ENCODE results near the gene MYPN.
"Not testable (repeated sequence)": the region's sequence is repeated elsewhere in the genome, so short reads cannot be mapped to it uniquely, and the experiment has no call there.

MYPN gene

GRCh38 chr10:68154211-68154497, 44.9 kb downstream of the MYPN start:
- no peak for TF ChIP-seq TARDBP (IDR thresholded peaks at IDR 0.05)
- no peak for TF ChIP-seq PKNOX1 (IDR thresholded peaks at IDR 0.05)
- TF ChIP-seq SP1 (IDR thresholded peaks at IDR 0.05): no peak
- no peak for TF ChIP-seq SUZ12 (IDR thresholded peaks at IDR 0.05)
- TF ChIP-seq FOXM1 (IDR thresholded peaks at IDR 0.05; ENCODE audit: borderline replicate concordance): no peak
- no peak for TF ChIP-seq NFRKB (IDR thresholded peaks at IDR 0.05)
- TF ChIP-seq LEF1 (IDR thresholded peaks at IDR 0.05; ENCODE audit: borderline replicate concordance): no peak
- no peak for TF ChIP-seq HDGF (IDR thresholded peaks at IDR 0.05; ENCODE audit: borderline replicate concordance)
- no peak for TF ChIP-seq FOXA1 (IDR thresholded peaks at IDR 0.05)
- TF ChIP-seq FOXK2 (IDR thresholded peaks at IDR 0.05): no peak
- no peak for TF ChIP-seq ZNF384 (IDR thresholded peaks at IDR 0.05)
- no peak for TF ChIP-seq BHLHE40 (IDR thresholded peaks at IDR 0.05; ENCODE audit: borderline replicate concordance)
- TF ChIP-seq ELF4 (IDR thresholded peaks at IDR 0.05): no peak
- TF ChIP-seq CTBP1 (IDR thresholded peaks at IDR 0.05; ENCODE audit: borderline replicate concordance): no peak
- TF ChIP-seq ARNT (IDR thresholded peaks at IDR 0.05): no peak
- TF ChIP-seq L3MBTL2 (conservative IDR thresholded peaks at IDR 0.05): no peak
- no peak for DNase-seq (ENCODE audit: extremely low spot score)
- POLR2A ChIA-PET: no interaction called here
- CTCF ChIA-PET: interaction anchor here (0.6 to 2.3 kb wide), 4 partner anchors 71 to 366 kb away, joined by 3 to 12 read pairs (median 4); no protein-coding TSS in a partner anchor

- DNase-seq (ENCODE audit: extremely low spot score): no peak
- ChIA-PET CTCF (interaction anchor here (0.6 to 2.3 kb wide), 15 partner anchors 11 to 367 kb away, joined by 3 to 12 read pairs (median 3); partner anchors contain the start of gene DNAJC12), POLR2A (no interaction called here)
Measured at GRCh38 chr10:68155615-68156210, 46.4 kb downstream of the MYPN start.

GRCh38 chr10:68156373-68157185, 47.3 kb downstream of the MYPN start:
- POLR2A ChIA-PET: no interaction called here
- peak; percentile 48 for DNase-seq (ENCODE audit: extremely low spot score)

More at GRCh38 chr10:68155615-68156210, 46.4 kb downstream of the MYPN start:
- TF ChIP-seq ELF4 (IDR thresholded peaks at IDR 0.05) (no peak), SUZ12 (IDR thresholded peaks at IDR 0.05) (no peak), FOXA1 (IDR thresholded peaks at IDR 0.05) (no peak), L3MBTL2 (conservative IDR thresholded peaks at IDR 0.05) (no peak), CTBP1 (IDR thresholded peaks at IDR 0.05; ENCODE audit: borderline replicate concordance) (no peak), FOXK2 (IDR thresholded peaks at IDR 0.05) (no peak), PKNOX1 (IDR thresholded peaks at IDR 0.05) (no peak), ARNT (IDR thresholded peaks at IDR 0.05) (no peak), NFRKB (IDR thresholded peaks at IDR 0.05) (no peak), SP1 (IDR thresholded peaks at IDR 0.05) (no peak), HDGF (IDR thresholded peaks at IDR 0.05; ENCODE audit: borderline replicate concordance) (no peak), BHLHE40 (IDR thresholded peaks at IDR 0.05; ENCODE audit: borderline replicate concordance) (no peak), TARDBP (IDR thresholded peaks at IDR 0.05) (no peak), ZNF384 (IDR thresholded peaks at IDR 0.05) (no peak), FOXM1 (IDR thresholded peaks at IDR 0.05; ENCODE audit: borderline replicate concordance) (no peak), LEF1 (IDR thresholded peaks at IDR 0.05; ENCODE audit: borderline replicate concordance) (no peak)

GRCh38 chr10:68157522-68157921, 48.2 kb downstream of the MYPN start:
- CTCF ChIA-PET: interaction anchor here (0.6 to 2.5 kb wide), 11 partner anchors 30 to 369 kb away, joined by 3 to 9 read pairs (median 5); partner anchors contain the start of gene DNAJC12
- DNase-seq (ENCODE audit: extremely low spot score): not testable (repeated sequence)
- POLR2A ChIA-PET: interaction anchor here (1.2 kb wide), 1 partner anchor 174 kb away, joined by 5 read pairs; the partner anchor contains the start of gene HNRNPH3

More at GRCh38 chr10:68156373-68157185, 47.3 kb downstream of the MYPN start:
- TF ChIP-seq SP1 (IDR thresholded peaks at IDR 0.05) (no peak), NFRKB (IDR thresholded peaks at IDR 0.05) (no peak), LEF1 (IDR thresholded peaks at IDR 0.05; ENCODE audit: borderline replicate concordance) (no peak), ARNT (IDR thresholded peaks at IDR 0.05) (no peak), ELF4 (IDR thresholded peaks at IDR 0.05) (no peak), PKNOX1 (IDR thresholded peaks at IDR 0.05) (no peak), ZNF384 (IDR thresholded peaks at IDR 0.05) (no peak), FOXK2 (IDR thresholded peaks at IDR 0.05) (no peak)
- CTCF ChIA-PET: interaction anchor here (0.6 to 2.5 kb wide), 18 partner anchors 8 to 368 kb away, joined by 3 to 9 read pairs (median 4); partner anchors contain the start of genes DNAJC12 and PBLD

- no peak for DNase-seq (ENCODE audit: extremely low spot score)
- TF ChIP-seq LEF1 (IDR thresholded peaks at IDR 0.05; ENCODE audit: borderline replicate concordance) (no peak), ARNT (IDR thresholded peaks at IDR 0.05) (no peak), SP1 (IDR thresholded peaks at IDR 0.05) (no peak), TARDBP (IDR thresholded peaks at IDR 0.05) (no peak), HDGF (IDR thresholded peaks at IDR 0.05; ENCODE audit: borderline replicate concordance) (no peak), FOXK2 (IDR thresholded peaks at IDR 0.05) (no peak), BHLHE40 (IDR thresholded peaks at IDR 0.05; ENCODE audit: borderline replicate concordance) (no peak), PKNOX1 (IDR thresholded peaks at IDR 0.05) (no peak), NFRKB (IDR thresholded peaks at IDR 0.05) (no peak), ELF4 (IDR thresholded peaks at IDR 0.05) (no peak), CTBP1 (IDR thresholded peaks at IDR 0.05; ENCODE audit: borderline replicate concordance) (no peak), SUZ12 (IDR thresholded peaks at IDR 0.05) (no peak), L3MBTL2 (conservative IDR thresholded peaks at IDR 0.05) (no peak), ZNF384 (IDR thresholded peaks at IDR 0.05) (no peak), FOXA1 (IDR thresholded peaks at IDR 0.05) (no peak), FOXM1 (IDR thresholded peaks at IDR 0.05; ENCODE audit: borderline replicate concordance) (no peak)
- ChIA-PET CTCF (interaction anchor here (0.6 to 2.5 kb wide), 9 partner anchors 30 to 718 kb away, joined by 3 to 9 read pairs (median 5); no protein-coding TSS in a partner anchor), POLR2A (interaction anchor here (1.2 kb wide), 1 partner anchor 174 kb away, joined by 5 read pairs; the partner anchor contains the start of gene HNRNPH3)
Measured at GRCh38 chr10:68158031-68158430, 48.7 kb downstream of the MYPN start.

All from HEK293T (cell line).